ENCODE data around the gene TYW1.
"Not testable (repeated sequence)": the region's sequence is repeated elsewhere in the genome, so short reads cannot be mapped to it uniquely, and the experiment has no call there.

Gene TYW1

GRCh38 chr7:66996444-66997191 lies at the start of gene TYW1:
TYW1 (plus strand) TSS chr7:66996833; CDS start chr7:66996979, 146 bp downstream.
- DNase-seq = peak; percentile 99

GRCh38 chr7:66948480-66949109 lies 48.0 kb upstream of the TYW1 start:
- DNase-seq = no peak

- no peak for DNase-seq
Observed at GRCh38 chr7:66950311-66950710, 46.3 kb upstream of the TYW1 start.

GRCh38 chr7:66950763-66951162 lies 45.9 kb upstream of the TYW1 start:
- DNase-seq = no peak

- no peak for DNase-seq
Observed at GRCh38 chr7:66952343-66953043, 44.1 kb upstream of the TYW1 start.

GRCh38 chr7:66953044-66953427 lies 43.6 kb upstream of the TYW1 start:
- no peak for DNase-seq

GRCh38 chr7:66957595-66958290 lies 38.9 kb upstream of the TYW1 start:
- DNase-seq = no peak

GRCh38 chr7:66958538-66959350 lies 37.9 kb upstream of the TYW1 start:
- DNase-seq = no peak

- no peak for DNase-seq
Observed at GRCh38 chr7:66960192-66960591, 36.4 kb upstream of the TYW1 start.

GRCh38 chr7:66961096-66961495 lies 35.5 kb upstream of the TYW1 start:
- DNase-seq = no peak

- no peak for DNase-seq
Observed at GRCh38 chr7:66964411-66964810, 32.2 kb upstream of the TYW1 start.

- no peak for DNase-seq
Observed at GRCh38 chr7:66967029-66967428, 29.6 kb upstream of the TYW1 start.

GRCh38 chr7:66969001-66969400 lies 27.6 kb upstream of the TYW1 start:
- not testable (repeated sequence) for DNase-seq

GRCh38 chr7:66970310-66970709 lies 26.3 kb upstream of the TYW1 start:
- no peak for DNase-seq

GRCh38 chr7:66974986-66975590 lies 21.5 kb upstream of the TYW1 start:
- DNase-seq = no peak

GRCh38 chr7:66978312-66978711 lies 18.3 kb upstream of the TYW1 start:
- not testable (repeated sequence) for DNase-seq

GRCh38 chr7:66979013-66979412 lies 17.6 kb upstream of the TYW1 start:
- not testable (repeated sequence) for DNase-seq

- DNase-seq = not testable (repeated sequence)
Observed at GRCh38 chr7:66980336-66980735, 16.3 kb upstream of the TYW1 start.

- DNase-seq = not testable (repeated sequence)
Observed at GRCh38 chr7:66989552-66989951, 7.1 kb upstream of the TYW1 start.

GRCh38 chr7:66994051-66994450 lies 2.6 kb upstream of the TYW1 start:
- DNase-seq = not testable (repeated sequence)

GRCh38 chr7:66994691-66995049 lies 2.0 kb upstream of the TYW1 start:
- DNase-seq = peak; percentile 35 to 70
